AG04449 (cell line): ENCODE measurements around the gene SGMS2.

ENCODE experiments used
- CTCF ChIA-PET: fragments of 350-600 bp; formaldehyde crosslinking; extraction: SDS; loops from one replicate; lab custom pipeline; 2021; ENCODE audit warnings: antibody characterized with exemption; lab: Yijun Ruan, JAX
- POLR2A ChIA-PET: fragments of 400-600, 350-600 bp; formaldehyde crosslinking; extraction: SDS; loops from one replicate; lab custom pipeline; 2020; ENCODE audit warnings: antibody characterized with exemption, inconsistent platforms; lab: Yijun Ruan, JAX
- DNase-seq: peaks from one replicate; pipeline ENCODE4 v3.0.0-alpha.2; 2010; ENCODE audit warnings: low read depth, low spot score
- H3K4me3 ChIP-seq: 2 replicates; pipeline ENCODE4 v1.5.1; 2011; ENCODE audit warnings: low read depth, mild to moderate bottlenecking, control low read depth, low read length
- TF ChIP-seq, protein P1 (sequence below): IDR thresholded peaks from one replicate; pipeline ENCODE4 v1.5.1; 2011; ENCODE audit warnings: mild to moderate bottlenecking, moderate library complexity, low read length, control low read depth, inconsistent platforms; ENCODE audit not compliant: insufficient read depth; ENCODE audit errors: missing control alignments

The SGMS2 gene

DNA sequence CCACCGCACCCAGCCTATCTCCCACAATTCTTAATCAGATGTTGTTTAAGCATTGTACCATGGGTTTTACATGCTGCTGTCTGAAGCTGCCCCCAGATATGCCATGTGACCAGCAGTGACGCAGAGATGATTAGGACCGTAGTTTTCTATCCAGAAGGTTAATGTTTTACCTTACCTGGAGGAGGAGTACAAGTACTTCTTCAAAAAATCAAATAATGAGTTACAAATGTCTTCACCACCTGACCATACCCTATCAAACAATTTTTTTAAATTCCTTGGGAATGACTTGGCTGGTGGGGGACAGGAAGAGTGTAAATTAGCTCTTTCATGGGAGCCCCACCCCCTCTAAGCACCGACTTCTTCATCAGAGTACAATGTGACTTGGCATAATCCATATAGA lies 16.2 kb upstream of the SGMS2 start:
- ChIA-PET POLR2A (no interaction called here), CTCF (interaction anchor here (1.1 to 1.2 kb wide), 2 partner anchors 51 to 53 kb away, joined by 3 read pairs; no protein-coding TSS in a partner anchor)
- H3K4me3 ChIP-seq: no peak overlapping the region
- DNase-seq: no peak
- TF ChIP-seq, protein P1, sequence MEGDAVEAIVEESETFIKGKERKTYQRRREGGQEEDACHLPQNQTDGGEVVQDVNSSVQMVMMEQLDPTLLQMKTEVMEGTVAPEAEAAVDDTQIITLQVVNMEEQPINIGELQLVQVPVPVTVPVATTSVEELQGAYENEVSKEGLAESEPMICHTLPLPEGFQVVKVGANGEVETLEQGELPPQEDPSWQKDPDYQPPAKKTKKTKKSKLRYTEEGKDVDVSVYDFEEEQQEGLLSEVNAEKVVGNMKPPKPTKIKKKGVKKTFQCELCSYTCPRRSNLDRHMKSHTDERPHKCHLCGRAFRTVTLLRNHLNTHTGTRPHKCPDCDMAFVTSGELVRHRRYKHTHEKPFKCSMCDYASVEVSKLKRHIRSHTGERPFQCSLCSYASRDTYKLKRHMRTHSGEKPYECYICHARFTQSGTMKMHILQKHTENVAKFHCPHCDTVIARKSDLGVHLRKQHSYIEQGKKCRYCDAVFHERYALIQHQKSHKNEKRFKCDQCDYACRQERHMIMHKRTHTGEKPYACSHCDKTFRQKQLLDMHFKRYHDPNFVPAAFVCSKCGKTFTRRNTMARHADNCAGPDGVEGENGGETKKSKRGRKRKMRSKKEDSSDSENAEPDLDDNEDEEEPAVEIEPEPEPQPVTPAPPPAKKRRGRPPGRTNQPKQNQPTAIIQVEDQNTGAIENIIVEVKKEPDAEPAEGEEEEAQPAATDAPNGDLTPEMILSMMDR: no peak

DNA sequence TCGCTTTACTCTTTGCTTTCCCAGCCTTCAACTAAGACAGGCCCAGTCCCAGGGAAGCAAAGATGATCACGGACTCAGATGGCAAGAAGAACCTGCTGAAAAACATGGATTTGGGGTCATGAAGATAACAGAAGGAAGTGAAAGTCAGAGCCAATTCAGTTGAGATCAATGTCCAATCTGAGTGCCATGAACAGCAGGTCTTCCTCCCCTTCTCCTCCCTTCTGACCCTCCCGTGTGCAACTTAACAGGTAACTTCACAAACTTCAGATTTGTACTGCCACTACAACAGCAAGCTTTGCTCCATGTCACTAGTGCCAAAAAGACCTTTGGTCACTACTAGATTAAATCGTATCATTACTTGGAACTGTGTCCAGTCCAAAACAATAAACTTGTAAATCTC lies 15.5 kb upstream of the SGMS2 start:
- POLR2A ChIA-PET: no interaction called here
- no peak overlapping the region for H3K4me3 ChIP-seq
- no peak for DNase-seq
- CTCF ChIA-PET: interaction anchor here (1.0 kb wide), 1 partner anchor 104 kb away, joined by 3 read pairs; no protein-coding TSS in a partner anchor
- TF ChIP-seq, protein P1: no peak

DNA sequence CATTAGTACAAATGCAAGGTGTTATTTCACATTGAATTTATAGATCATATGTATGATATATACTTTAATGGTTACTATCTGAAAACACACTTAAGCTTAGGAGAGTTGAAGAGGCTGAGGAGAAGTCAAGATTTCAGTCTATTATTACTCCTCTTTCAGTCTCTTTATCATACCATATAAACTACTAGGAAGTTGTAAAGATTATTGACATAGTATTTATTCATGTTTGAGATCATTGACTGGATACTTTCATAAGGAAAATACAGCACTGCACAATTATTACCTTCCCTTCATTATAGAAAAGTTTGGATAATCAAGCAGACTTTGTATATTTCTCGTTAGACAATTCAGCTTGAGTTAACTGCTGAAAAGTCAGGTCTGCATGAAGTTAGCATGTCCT lies 10.0 kb upstream of the SGMS2 start:
- CTCF ChIA-PET: no interaction called here

DNA sequence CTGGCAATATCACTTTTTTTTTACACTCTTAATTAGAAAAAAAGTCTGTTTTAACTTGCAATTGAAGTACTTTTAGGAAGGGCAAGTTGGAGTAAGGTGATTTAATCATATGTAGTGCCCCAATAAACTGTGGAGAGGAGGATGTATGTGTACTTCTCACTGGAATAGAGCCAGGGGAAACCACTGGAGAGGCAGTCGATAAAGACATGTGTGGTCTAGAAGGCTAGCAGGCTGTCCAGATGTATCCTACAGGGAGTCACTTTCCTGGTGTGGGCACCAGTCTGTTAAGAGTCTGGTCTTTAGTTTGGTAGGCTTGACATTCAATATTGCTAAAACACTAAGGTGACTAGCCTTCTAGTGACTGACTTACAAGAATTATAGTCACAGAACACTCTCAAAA lies 9.6 kb upstream of the SGMS2 start:
- no peak overlapping the region for H3K4me3 ChIP-seq
- ChIA-PET POLR2A (no interaction called here), CTCF (no interaction called here)
- TF ChIP-seq, protein P1: no peak
- DNase-seq: no peak

More for the DNA sequence above, 10.0 kb upstream of the SGMS2 start:
- TF ChIP-seq, protein P1: no peak
- no peak for DNase-seq
- POLR2A ChIA-PET: no interaction called here
- H3K4me3 ChIP-seq: no peak overlapping the region

DNA sequence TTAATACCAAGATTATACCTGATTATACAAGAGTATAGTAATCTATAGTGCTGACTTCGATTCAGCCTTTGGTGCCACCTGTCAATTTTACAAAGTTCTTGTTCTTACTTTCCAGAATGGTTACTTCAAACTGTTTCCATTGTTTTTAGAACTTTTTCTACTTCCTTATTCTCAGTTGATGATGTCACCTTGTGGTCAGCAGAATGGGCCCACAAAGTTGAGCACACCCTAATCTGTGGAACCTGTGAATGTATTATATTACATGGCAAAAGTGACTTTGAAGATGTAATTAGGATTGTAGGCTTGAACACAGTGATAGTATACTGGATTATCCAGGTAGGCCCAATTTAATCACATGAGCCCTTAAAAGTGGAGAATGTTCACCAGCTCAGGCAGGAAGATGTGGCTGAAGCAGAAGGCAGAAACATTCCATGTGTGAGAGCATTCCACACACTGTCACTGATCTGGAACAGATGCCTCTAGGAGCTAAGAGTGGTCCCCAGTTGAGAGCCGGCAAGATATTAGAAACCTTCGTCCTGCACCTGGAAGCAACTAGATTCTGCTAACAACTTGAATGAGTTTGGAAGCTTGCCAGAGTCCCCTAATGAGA lies 6.3 kb upstream of the SGMS2 start:
- ChIA-PET POLR2A (no interaction called here), CTCF (no interaction called here)
- TF ChIP-seq, protein P1: no peak
- DNase-seq: no peak
- no peak overlapping the region for H3K4me3 ChIP-seq

DNA sequence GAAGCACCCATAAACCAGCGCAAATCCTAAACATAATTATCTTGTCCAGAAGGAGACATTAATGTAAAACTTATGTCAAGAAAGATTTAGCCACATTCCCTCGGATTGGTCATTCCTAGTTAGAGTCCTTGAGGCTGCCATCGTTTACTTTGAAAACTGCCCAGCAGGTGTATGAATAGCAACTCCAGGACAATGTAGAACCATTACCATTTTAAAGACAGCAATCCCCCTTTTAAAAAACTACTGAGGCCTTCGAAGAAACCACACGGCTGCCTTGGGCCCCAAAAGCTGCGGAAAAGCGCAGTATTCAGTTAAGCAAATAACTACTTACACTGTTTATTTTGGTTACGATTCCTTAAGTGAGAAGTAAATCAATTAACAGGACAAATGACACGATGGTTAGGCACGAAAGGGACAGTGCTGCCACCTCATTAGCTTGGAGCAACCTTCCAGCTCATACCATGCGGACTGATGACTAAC lies 822 bp upstream of the SGMS2 start:
- ChIA-PET POLR2A (interaction anchor here (0.7 to 0.9 kb wide), 3 partner anchors 13 to 103 kb away, joined by 3 to 5 read pairs (median 3); partner anchors contain the start of gene PAPSS1), CTCF (interaction anchor here (0.8 to 1.3 kb wide), 3 partner anchors 74 to 89 kb away, joined by 3 read pairs; no protein-coding TSS in a partner anchor)
- TF ChIP-seq, protein P1: no peak
- peak overlapping the region; percentile 76 for H3K4me3 ChIP-seq
- no peak for DNase-seq
